Bronchial epithelial cell (primary cell): ENCODE results near the gene SLC24A3. TPM values are rescaled to one million over a fixed set of nuclear protein-coding genes. Genes with fewer than 3 reads are reported as not detected.

ENCODE experiments used
- DNase-seq: peaks from one replicate; pipeline ENCODE4 v3.0.0-alpha.2; 2010; ENCODE audit warnings: low read depth
- FAIRE-seq: peaks from 2 replicates; lab custom pipeline; 2011; peaks lifted over from hg19 to GRCh38; lab: Jason Lieb, UNC
- H3K27me3 ChIP-seq: 2 replicates; pipeline ENCODE4 v1.5.1; 2011; ENCODE audit warnings: low read length; ENCODE audit not compliant: control insufficient read depth, insufficient read depth
- H3K36me3 ChIP-seq: 2 replicates; pipeline ENCODE4 v1.5.1; 2011; ENCODE audit warnings: low read length; ENCODE audit not compliant: control insufficient read depth, insufficient read depth
- H3K4me3 ChIP-seq: 2 replicates; pipeline ENCODE4 v1.5.1; 2011; ENCODE audit warnings: mild to moderate bottlenecking, low read depth, low read length, control low read depth
- total RNA-seq: library from RNA; depleted of rRNA; stranded (reverse); fragments of >200 nt; gene quantifications from 2 replicates; pipeline ENCODE4 v1.2.1, GENCODE V29; 2014
- TF ChIP-seq, protein P1 (sequence below): IDR thresholded peaks from 2 replicates; pipeline ENCODE4 v1.5.1; 2011; ENCODE audit warnings: mild to moderate bottlenecking, moderate library complexity, low read length, control low read depth, inconsistent platforms; ENCODE audit not compliant: insufficient read depth, severe bottlenecking

Gene SLC24A3
- total RNA-seq, 1 donor from 2014 or later = under 0.01 TPM

GRCh38 chr20:19252451-19253120 is 40.1 kb downstream of the SLC24A3 start:
- FAIRE-seq (no peak), DNase-seq (peak; percentile 78)
- TF ChIP-seq, protein P1, sequence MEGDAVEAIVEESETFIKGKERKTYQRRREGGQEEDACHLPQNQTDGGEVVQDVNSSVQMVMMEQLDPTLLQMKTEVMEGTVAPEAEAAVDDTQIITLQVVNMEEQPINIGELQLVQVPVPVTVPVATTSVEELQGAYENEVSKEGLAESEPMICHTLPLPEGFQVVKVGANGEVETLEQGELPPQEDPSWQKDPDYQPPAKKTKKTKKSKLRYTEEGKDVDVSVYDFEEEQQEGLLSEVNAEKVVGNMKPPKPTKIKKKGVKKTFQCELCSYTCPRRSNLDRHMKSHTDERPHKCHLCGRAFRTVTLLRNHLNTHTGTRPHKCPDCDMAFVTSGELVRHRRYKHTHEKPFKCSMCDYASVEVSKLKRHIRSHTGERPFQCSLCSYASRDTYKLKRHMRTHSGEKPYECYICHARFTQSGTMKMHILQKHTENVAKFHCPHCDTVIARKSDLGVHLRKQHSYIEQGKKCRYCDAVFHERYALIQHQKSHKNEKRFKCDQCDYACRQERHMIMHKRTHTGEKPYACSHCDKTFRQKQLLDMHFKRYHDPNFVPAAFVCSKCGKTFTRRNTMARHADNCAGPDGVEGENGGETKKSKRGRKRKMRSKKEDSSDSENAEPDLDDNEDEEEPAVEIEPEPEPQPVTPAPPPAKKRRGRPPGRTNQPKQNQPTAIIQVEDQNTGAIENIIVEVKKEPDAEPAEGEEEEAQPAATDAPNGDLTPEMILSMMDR = no peak
- H3K36me3 ChIP-seq = no peaks in the 10 kb centered on the region
- no peak overlapping the region for H3K4me3 ChIP-seq
- no peaks in the 10 kb centered on the region for H3K27me3 ChIP-seq

- H3K27me3 ChIP-seq = no peaks in the 10 kb centered on the region
- peak; percentile 7 for DNase-seq
Observed at GRCh38 chr20:19253316-19253715, 40.9 kb downstream of the SLC24A3 start.

GRCh38 chr20:19253916-19254820 is 41.7 kb downstream of the SLC24A3 start:
- no peak overlapping the region for H3K4me3 ChIP-seq
- DNase-seq = peak; percentile 13
- TF ChIP-seq, protein P1 = no peak
- H3K36me3 ChIP-seq = no peaks in the 10 kb centered on the region
- no peak for FAIRE-seq
- no peaks in the 10 kb centered on the region for H3K27me3 ChIP-seq

More at GRCh38 chr20:19253316-19253715, 40.9 kb downstream of the SLC24A3 start:
- H3K36me3 ChIP-seq = no peaks in the 10 kb centered on the region
- TF ChIP-seq, protein P1 = no peak
- no peak overlapping the region for H3K4me3 ChIP-seq
- no peak for FAIRE-seq

GRCh38 chr20:19254956-19255355 is 42.5 kb downstream of the SLC24A3 start:
- DNase-seq (no peak), FAIRE-seq (no peak)
- Histone ChIP-seq H3K27me3 (no peaks in the 10 kb centered on the region), H3K36me3 (no peaks in the 10 kb centered on the region), H3K4me3 (no peak overlapping the region)
- TF ChIP-seq, protein P1 = no peak

GRCh38 chr20:19256085-19256484 is 43.6 kb downstream of the SLC24A3 start:
- Histone ChIP-seq H3K4me3 (no peak overlapping the region), H3K36me3 (no peaks in the 10 kb centered on the region), H3K27me3 (no peaks in the 10 kb centered on the region)
- DNase-seq (peak; percentile 57), FAIRE-seq (no peak)
- TF ChIP-seq, protein P1 = no peak
